ENCODE data around the gene LYSMD3.

Gene LYSMD3

GRCh38 chr5:90529939-90530677 lies 724 bp upstream of the LYSMD3 start:
- Histone ChIP-seq H3F3A (ENCODE audit: control insufficient read depth, insufficient read depth) (0 out of 2 replicates have a peak, but pooled peaks cover 2% of the 10 kb centered on the region), H3K27ac (ENCODE audit: low read depth, low read length) (peak overlapping the region; percentile 49), H3K9me3 (ENCODE audit: control insufficient read depth, insufficient read depth, low read length) (no peaks in the 10 kb centered on the region), H3K4me1 (ENCODE audit: control insufficient read depth, low read length) (peaks cover 33% of the 10 kb centered on the region), H4K20me1 (ENCODE audit: control insufficient read depth, insufficient read depth, low read depth, low read length) (no peaks in the 10 kb centered on the region), H3K9me2 (replicated peaks; ENCODE audit: control insufficient read depth, low read length) (no peaks in the 10 kb centered on the region), H3K36me3 (ENCODE audit: control insufficient read depth, low read length) (peaks cover 20% of the 10 kb centered on the region), H3K27me3 (ENCODE audit: control insufficient read depth, low read length) (peaks cover 24% of the 10 kb centered on the region), H3K79me2 (ENCODE audit: control insufficient read depth, low read length) (peaks cover 40% of the 10 kb centered on the region), H3K4me2 (ENCODE audit: low read length) (peak overlapping the region; percentile 91), H3K4me3 (ENCODE audit: low read length) (peak overlapping the region; percentile 92)
- TF ChIP-seq CTCF (IDR thresholded peaks at IDR 0.05; ENCODE audit: low read depth, low read length, poor library complexity, severe bottlenecking) (peak; percentile 81), EZH2phosphoT487 (IDR thresholded peaks at IDR 0.05; ENCODE audit: borderline replicate concordance, low read length) (no peak)

GRCh38 chr5:90528601-90529193 lies 687 bp downstream of the LYSMD3 start:
- H3K4me3 ChIP-seq (ENCODE audit: low read length) = peak overlapping the region; percentile 92
- 0 out of 2 replicates have a peak, but pooled peaks cover 2% of the 10 kb centered on the region for H3F3A ChIP-seq (ENCODE audit: control insufficient read depth, insufficient read depth)
- no peaks in the 10 kb centered on the region for H4K20me1 ChIP-seq (ENCODE audit: control insufficient read depth, insufficient read depth, low read depth, low read length)
- H3K4me2 ChIP-seq (ENCODE audit: low read length) = peak overlapping the region; percentile 76
- no peaks in the 10 kb centered on the region for H3K9me3 ChIP-seq (ENCODE audit: control insufficient read depth, insufficient read depth, low read length)
- H3K36me3 ChIP-seq (ENCODE audit: control insufficient read depth, low read length) = peaks cover 33% of the 10 kb centered on the region
- H3K79me2 ChIP-seq (ENCODE audit: control insufficient read depth, low read length) = peaks cover 44% of the 10 kb centered on the region
- H3K27ac ChIP-seq (ENCODE audit: low read depth, low read length) = peak overlapping the region; percentile 27; the same call in 1 of the 2 replicates
- peaks cover 20% of the 10 kb centered on the region for H3K27me3 ChIP-seq (ENCODE audit: control insufficient read depth, low read length)
- no peaks in the 10 kb centered on the region for H3K9me2 ChIP-seq (replicated peaks; ENCODE audit: control insufficient read depth, low read length)
- TF ChIP-seq CTCF (IDR thresholded peaks at IDR 0.05; ENCODE audit: low read depth, low read length, poor library complexity, severe bottlenecking) (no peak), EZH2phosphoT487 (IDR thresholded peaks at IDR 0.05; ENCODE audit: borderline replicate concordance, low read length) (no peak)
- peaks cover 33% of the 10 kb centered on the region for H3K4me1 ChIP-seq (ENCODE audit: control insufficient read depth, low read length)

- Histone ChIP-seq H3K27me3 (ENCODE audit: control insufficient read depth, low read length) (no peaks in the 10 kb centered on the region), H3K4me2 (ENCODE audit: low read length) (peak overlapping the region; percentile 70), H3K9me3 (ENCODE audit: control insufficient read depth, insufficient read depth, low read length) (no peaks in the 10 kb centered on the region), H3F3A (ENCODE audit: control insufficient read depth, insufficient read depth) (peaks cover 4% of the 10 kb centered on the region), H3K4me1 (ENCODE audit: control insufficient read depth, low read length) (peaks cover 39% of the 10 kb centered on the region), H4K20me1 (ENCODE audit: control insufficient read depth, insufficient read depth, low read depth, low read length) (no peaks in the 10 kb centered on the region), H3K9me2 (replicated peaks; ENCODE audit: control insufficient read depth, low read length) (no peaks in the 10 kb centered on the region), H3K4me3 (ENCODE audit: low read length) (peak overlapping the region; percentile 44), H3K79me2 (ENCODE audit: control insufficient read depth, low read length) (peaks cover 2% of the 10 kb centered on the region; the same call in 1 of the 2 replicates), H3K27ac (ENCODE audit: low read depth, low read length) (peak overlapping the region; percentile 72), H3K36me3 (ENCODE audit: control insufficient read depth, low read length) (peaks cover 69% of the 10 kb centered on the region)
- no peak for TF ChIP-seq EZH2phosphoT487 (IDR thresholded peaks at IDR 0.05; ENCODE audit: borderline replicate concordance, low read length)
- no peak for TF ChIP-seq CTCF (IDR thresholded peaks at IDR 0.05; ENCODE audit: low read depth, low read length, poor library complexity, severe bottlenecking)
Measured at GRCh38 chr5:90519081-90519480, 10.3 kb downstream of the LYSMD3 start.

Data from DOHH2 (cell line).